K562 (cell line): ENCODE data around the gene PPAN. TPM values are rescaled to one million over a fixed set of nuclear protein-coding genes. Genes with fewer than 3 reads are reported as not detected.

ENCODE experiments used
- ETV5 ChIP-seq: sonication (generic); formaldehyde crosslinking; IDR thresholded peaks from 2 replicates; pipeline ENCODE4 v1.4.0; 2020; ENCODE audit warnings: low read depth, mild to moderate bottlenecking, missing genetic modification reagents
- HLTF ChIP-seq: fragments of 450-650 bp; IDR thresholded peaks from 2 replicates; pipeline ENCODE4 v1.6.1; 2016
- KLF16 ChIP-seq: IDR thresholded peaks from 2 replicates; pipeline ENCODE4 v1.6.1; 2016; ENCODE audit warnings: antibody characterized with exemption
- MYNN ChIP-seq, 2 experiments: sonication (generic); formaldehyde crosslinking in 1 of 2; IDR thresholded peaks; 2 replicates each; pipeline versions ENCODE4 v1.5.0 to v1.6.1; 2016 to 2020; ENCODE audit warnings: antibody characterized with exemption in 1 of 2, missing genetic modification reagents in 1 of 2
- PPARD ChIP-seq: fragments of 250-450 bp; sonication (Bioruptor Pico); IDR thresholded peaks from 2 replicates; pipeline ENCODE4 v1.8.0; 2022; ENCODE audit warnings: inconsistent platforms, mild to moderate bottlenecking, moderate library complexity
- RBFOX2 ChIP-seq: fragments of 200-400 bp; formaldehyde crosslinking; IDR thresholded peaks from 2 replicates; pipeline ENCODE4 v1.6.1; 2017; ENCODE audit warnings: low read depth, mild to moderate bottlenecking, low read length, moderate library complexity
- SMAD4 ChIP-seq: fragments of 250-450 bp; sonication (Bioruptor Pico); conservative IDR thresholded peaks from 2 replicates; pipeline ENCODE4 v1.8.0; 2021; ENCODE audit warnings: inconsistent platforms, mild to moderate bottlenecking, moderate library complexity
- SUPT5H ChIP-seq: fragments of 450-650 bp; IDR thresholded peaks from 2 replicates; pipeline ENCODE4 v1.6.1; 2016
- TARDBP ChIP-seq: fragments of 450-650 bp; IDR thresholded peaks from 2 replicates; pipeline ENCODE4 v1.6.1; 2016
- ZBTB1 ChIP-seq: sonication (generic); formaldehyde crosslinking; IDR thresholded peaks from 2 replicates; pipeline ENCODE4 v1.8.1; 2023; ENCODE audit warnings: missing genetic modification reagents, low read depth, mild to moderate bottlenecking, borderline replicate concordance
- ZBTB17 ChIP-seq: fragments of 450-650 bp; formaldehyde crosslinking; IDR thresholded peaks from 2 replicates; pipeline ENCODE4 v1.4.0; 2020; ENCODE audit warnings: mild to moderate bottlenecking
- ZKSCAN8 ChIP-seq: fragments of 200-800 bp; sonication (Bioruptor generic); IDR thresholded peaks from 2 replicates; pipeline ENCODE4 v1.6.1; 2016; ENCODE audit warnings: missing genetic modification characterization, missing compliant biosample characterization
- ZNF134 ChIP-seq: fragments of 250-450 bp; sonication (Bioruptor Pico); conservative IDR thresholded peaks from 2 replicates; pipeline ENCODE4 v1.4.0; 2020
- ZSCAN32 ChIP-seq: fragments of 450-650 bp; formaldehyde crosslinking; IDR thresholded peaks from 2 replicates; pipeline ENCODE4 v1.4.0; 2020; ENCODE audit warnings: mild to moderate bottlenecking, moderate library complexity
- polyA plus RNA-seq, 8 experiments: library from polyadenylated mRNA; depleted of rRNA in 4 of 8; stranded (reverse) in 5 of 8; unstranded in 3 of 8; fragments of >200 nt; fragmentation: Nextera tagmentation in 2 of 8; fragmentation: Illumina TruSeq in 1 of 8; extraction: Ambion mirVana in 2 of 8; extraction: Trizol in 1 of 8; gene quantifications; 2 replicates each; pipeline versions ENCODE4 v1.2.1 to v1.2.3, GENCODE V29; 2011 to 2014; ENCODE audit warnings: inconsistent platforms in 1 of 8, missing spikeins in 1 of 8
- total RNA-seq, 7 experiments: library from RNA; depleted of rRNA in 6 of 7; stranded (reverse); fragments of >200 nt in 6 of 7; fragmentation: Illumina TruSeq in 2 of 7; extraction: Trizol in 2 of 7; gene quantifications; 2 replicates each; pipeline versions ENCODE4 v1.2.1 to v1.2.3, GENCODE V29; 2011 to 2021; ENCODE audit warnings: low replicate concordance in 1 of 7
- TF ChIP-seq, protein P1 (sequence below): sonication (generic); formaldehyde crosslinking; IDR thresholded peaks from 2 replicates; pipeline ENCODE4 v1.5.0; 2020; ENCODE audit warnings: missing genetic modification reagents
- TF ChIP-seq, protein P2 (sequence below), 2 experiments: fragments of 200-800 bp in 1 of 2; sonication (Bioruptor generic) in 1 of 2; sonication (generic) in 1 of 2; formaldehyde crosslinking in 1 of 2; IDR thresholded peaks in 1 of 2; conservative IDR thresholded peaks in 1 of 2; 2 replicates each; pipeline versions ENCODE4 v1.5.0 to v1.6.1; 2016 to 2020; ENCODE audit warnings: missing compliant biosample characterization in 1 of 2, missing genetic modification characterization in 1 of 2, missing genetic modification reagents in 1 of 2
- TF ChIP-seq, protein P3 (sequence below): fragments of 200-800 bp; sonication (Bioruptor generic); IDR thresholded peaks from 2 replicates; pipeline ENCODE4 v1.6.1; 2016; ENCODE audit warnings: missing genetic modification characterization, missing compliant biosample characterization
- TF ChIP-seq, protein P4 (sequence below): sonication (generic); formaldehyde crosslinking; IDR thresholded peaks from 2 replicates; pipeline ENCODE4 v1.8.0; 2022; ENCODE audit warnings: mild to moderate bottlenecking, missing genetic modification reagents

Gene PPAN
- total and polyA plus RNA-seq, 9 of the 15 experiments (the other 6 are each of a cell fraction or from before 2014, with no cell fraction given) = 2.2 to 129 (median 59.1) TPM

DNA sequence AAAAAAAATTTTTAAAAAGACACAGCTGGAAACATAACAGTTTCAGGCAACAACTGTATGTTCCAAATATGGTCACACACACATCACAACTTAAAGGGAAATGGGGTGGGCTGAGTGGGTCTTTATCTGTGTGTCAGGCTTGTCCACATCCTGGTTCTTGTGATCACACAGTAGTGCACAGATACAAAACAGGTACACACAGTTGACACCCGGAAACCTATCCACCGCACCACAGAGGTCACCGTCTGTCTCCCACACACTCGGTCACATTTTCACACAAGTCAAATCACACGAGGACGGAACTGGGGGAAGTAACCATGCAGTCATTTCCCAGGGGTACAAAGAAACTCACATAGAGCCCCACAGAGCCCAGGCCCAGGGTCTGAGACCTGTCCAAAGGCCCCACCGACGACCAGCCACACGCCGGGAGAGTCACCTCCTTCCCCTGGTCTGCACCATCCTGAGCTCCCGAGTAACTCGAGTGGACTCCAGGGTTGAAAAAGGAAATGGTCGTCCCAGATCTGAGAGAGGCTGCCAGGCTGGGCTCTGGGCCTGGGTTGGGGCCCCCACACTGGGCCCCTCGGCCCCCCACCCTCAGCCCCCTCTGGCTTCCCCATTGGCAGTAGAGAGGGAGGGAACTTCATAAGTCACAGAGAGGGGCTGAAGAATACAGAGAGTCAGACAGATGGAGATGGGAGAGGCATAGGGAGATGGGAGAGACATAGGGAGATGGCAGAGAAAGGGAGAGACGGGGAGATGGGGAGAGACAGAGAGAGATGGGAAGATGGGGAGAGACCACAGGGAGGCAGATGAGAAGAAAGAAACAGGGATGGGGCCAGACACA, 1.3 kb upstream of the PPAN start (continued):
- TF ChIP-seq ZSCAN32 (CRISPR knock-in tag) = no peak
- 0 out of 2 replicates have a peak, but pooled peaks have one; percentile 14 for TF ChIP-seq SMAD4 (CRISPR knock-in tag)
- no peak for TF ChIP-seq SUPT5H
- TF ChIP-seq, protein P1, sequence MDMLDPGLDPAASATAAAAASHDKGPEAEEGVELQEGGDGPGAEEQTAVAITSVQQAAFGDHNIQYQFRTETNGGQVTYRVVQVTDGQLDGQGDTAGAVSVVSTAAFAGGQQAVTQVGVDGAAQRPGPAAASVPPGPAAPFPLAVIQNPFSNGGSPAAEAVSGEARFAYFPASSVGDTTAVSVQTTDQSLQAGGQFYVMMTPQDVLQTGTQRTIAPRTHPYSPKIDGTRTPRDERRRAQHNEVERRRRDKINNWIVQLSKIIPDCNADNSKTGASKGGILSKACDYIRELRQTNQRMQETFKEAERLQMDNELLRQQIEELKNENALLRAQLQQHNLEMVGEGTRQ (CRISPR knock-in tag) = no peak
- TF ChIP-seq ZKSCAN8 (CRISPR knock-in tag) = no peak
- no peak for TF ChIP-seq MYNN (IDR thresholded peaks at IDR 0.05)
- no peak for TF ChIP-seq MYNN (CRISPR knock-in tag; IDR thresholded peaks at IDR 0.05)
- peak; percentile 59 for TF ChIP-seq RBFOX2
- no peak for TF ChIP-seq HLTF
- no peak for TF ChIP-seq ZBTB1 (CRISPR knock-in tag)
- TF ChIP-seq PPARD (CRISPR knock-in tag) = no peak
- TF ChIP-seq ETV5 (CRISPR knock-in tag) = peak; percentile 73; the same call in 1 of the 2 replicates
- TF ChIP-seq ZNF134 (CRISPR knock-in tag) = 0 out of 2 replicates have a peak, but pooled peaks have one; percentile 6
- TF ChIP-seq, protein P2, sequence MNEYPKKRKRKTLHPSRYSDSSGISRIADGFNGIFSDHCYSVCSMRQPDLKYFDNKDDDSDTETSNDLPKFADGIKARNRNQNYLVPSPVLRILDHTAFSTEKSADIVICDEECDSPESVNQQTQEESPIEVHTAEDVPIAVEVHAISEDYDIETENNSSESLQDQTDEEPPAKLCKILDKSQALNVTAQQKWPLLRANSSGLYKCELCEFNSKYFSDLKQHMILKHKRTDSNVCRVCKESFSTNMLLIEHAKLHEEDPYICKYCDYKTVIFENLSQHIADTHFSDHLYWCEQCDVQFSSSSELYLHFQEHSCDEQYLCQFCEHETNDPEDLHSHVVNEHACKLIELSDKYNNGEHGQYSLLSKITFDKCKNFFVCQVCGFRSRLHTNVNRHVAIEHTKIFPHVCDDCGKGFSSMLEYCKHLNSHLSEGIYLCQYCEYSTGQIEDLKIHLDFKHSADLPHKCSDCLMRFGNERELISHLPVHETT (CRISPR knock-in tag; conservative IDR thresholded peaks at IDR 0.05 in 1 of 2, IDR thresholded peaks at IDR 0.05 in 1 of 2) = peak in 1 of 2 experiments; percentile 58; a peak in 1 of 4 replicates
- no peak for TF ChIP-seq KLF16
- TF ChIP-seq, protein P3, sequence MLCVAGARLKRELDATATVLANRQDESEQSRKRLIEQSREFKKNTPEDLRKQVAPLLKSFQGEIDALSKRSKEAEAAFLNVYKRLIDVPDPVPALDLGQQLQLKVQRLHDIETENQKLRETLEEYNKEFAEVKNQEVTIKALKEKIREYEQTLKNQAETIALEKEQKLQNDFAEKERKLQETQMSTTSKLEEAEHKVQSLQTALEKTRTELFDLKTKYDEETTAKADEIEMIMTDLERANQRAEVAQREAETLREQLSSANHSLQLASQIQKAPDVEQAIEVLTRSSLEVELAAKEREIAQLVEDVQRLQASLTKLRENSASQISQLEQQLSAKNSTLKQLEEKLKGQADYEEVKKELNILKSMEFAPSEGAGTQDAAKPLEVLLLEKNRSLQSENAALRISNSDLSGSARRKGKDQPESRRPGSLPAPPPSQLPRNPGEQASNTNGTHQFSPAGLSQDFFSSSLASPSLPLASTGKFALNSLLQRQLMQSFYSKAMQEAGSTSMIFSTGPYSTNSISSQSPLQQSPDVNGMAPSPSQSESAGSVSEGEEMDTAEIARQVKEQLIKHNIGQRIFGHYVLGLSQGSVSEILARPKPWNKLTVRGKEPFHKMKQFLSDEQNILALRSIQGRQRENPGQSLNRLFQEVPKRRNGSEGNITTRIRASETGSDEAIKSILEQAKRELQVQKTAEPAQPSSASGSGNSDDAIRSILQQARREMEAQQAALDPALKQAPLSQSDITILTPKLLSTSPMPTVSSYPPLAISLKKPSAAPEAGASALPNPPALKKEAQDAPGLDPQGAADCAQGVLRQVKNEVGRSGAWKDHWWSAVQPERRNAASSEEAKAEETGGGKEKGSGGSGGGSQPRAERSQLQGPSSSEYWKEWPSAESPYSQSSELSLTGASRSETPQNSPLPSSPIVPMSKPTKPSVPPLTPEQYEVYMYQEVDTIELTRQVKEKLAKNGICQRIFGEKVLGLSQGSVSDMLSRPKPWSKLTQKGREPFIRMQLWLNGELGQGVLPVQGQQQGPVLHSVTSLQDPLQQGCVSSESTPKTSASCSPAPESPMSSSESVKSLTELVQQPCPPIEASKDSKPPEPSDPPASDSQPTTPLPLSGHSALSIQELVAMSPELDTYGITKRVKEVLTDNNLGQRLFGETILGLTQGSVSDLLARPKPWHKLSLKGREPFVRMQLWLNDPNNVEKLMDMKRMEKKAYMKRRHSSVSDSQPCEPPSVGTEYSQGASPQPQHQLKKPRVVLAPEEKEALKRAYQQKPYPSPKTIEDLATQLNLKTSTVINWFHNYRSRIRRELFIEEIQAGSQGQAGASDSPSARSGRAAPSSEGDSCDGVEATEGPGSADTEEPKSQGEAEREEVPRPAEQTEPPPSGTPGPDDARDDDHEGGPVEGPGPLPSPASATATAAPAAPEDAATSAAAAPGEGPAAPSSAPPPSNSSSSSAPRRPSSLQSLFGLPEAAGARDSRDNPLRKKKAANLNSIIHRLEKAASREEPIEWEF (CRISPR knock-in tag) = no peak; the same call in 1 of the 2 replicates
- TF ChIP-seq ZBTB17 = no peak
- TF ChIP-seq, protein P4, sequence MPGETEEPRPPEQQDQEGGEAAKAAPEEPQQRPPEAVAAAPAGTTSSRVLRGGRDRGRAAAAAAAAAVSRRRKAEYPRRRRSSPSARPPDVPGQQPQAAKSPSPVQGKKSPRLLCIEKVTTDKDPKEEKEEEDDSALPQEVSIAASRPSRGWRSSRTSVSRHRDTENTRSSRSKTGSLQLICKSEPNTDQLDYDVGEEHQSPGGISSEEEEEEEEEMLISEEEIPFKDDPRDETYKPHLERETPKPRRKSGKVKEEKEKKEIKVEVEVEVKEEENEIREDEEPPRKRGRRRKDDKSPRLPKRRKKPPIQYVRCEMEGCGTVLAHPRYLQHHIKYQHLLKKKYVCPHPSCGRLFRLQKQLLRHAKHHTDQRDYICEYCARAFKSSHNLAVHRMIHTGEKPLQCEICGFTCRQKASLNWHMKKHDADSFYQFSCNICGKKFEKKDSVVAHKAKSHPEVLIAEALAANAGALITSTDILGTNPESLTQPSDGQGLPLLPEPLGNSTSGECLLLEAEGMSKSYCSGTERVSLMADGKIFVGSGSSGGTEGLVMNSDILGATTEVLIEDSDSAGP (CRISPR knock-in tag) = 0 out of 2 replicates have a peak, but pooled peaks have one; percentile 30
- peak; percentile 29; the same call in 1 of the 2 replicates for TF ChIP-seq TARDBP
